HFF-Myc (cell line): Measurements from ENCODE around the gene FABP6.

ENCODE experiments used
- DNase-seq: peaks from one replicate; pipeline ENCODE4 v3.0.0-alpha.2; 2011; ENCODE audit warnings: low read depth; ENCODE audit errors: extremely low read depth
- H3K4me3 ChIP-seq: replicated peaks from 2 replicates; pipeline ENCODE4 v1.5.1; 2011; ENCODE audit warnings: low read depth, mild to moderate bottlenecking, control low read depth, low read length
- TF ChIP-seq, protein P1 (sequence below): IDR thresholded peaks from 2 replicates; pipeline ENCODE4 v1.5.1; 2012; ENCODE audit warnings: mild to moderate bottlenecking, low read depth, low read length, control low read depth; ENCODE audit errors: missing control alignments

Gene FABP6

DNA sequence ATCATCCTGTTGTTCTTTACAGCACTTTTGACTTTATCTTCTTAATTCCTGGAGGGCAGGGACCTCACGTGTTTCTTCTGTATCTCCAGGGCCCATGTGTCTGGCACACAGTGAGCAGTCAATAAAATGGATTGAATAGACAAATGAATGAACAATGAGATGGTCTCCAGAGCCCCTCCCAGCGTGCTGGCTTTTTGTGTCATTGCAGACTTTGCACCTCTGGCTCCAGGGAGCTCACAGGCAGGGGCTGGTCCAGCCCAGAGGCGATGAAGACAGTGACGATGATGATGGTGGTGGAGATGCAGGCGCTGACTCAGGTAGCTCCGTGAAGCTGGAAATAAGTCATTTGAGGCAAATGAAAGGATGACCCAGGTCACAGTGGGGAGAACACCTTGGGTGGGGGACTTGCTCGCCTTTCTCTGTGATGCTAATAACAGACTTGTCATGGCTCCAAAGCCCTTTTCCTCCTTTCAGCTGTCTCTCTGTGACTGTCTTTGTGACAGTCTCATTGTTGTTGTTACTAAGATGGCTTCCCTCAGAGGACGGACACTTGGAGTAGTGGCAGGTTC is 30.4 kb upstream of the FABP6 start:
- no peak overlapping the region for H3K4me3 ChIP-seq
- DNase-seq, result no peak
- TF ChIP-seq, protein P1, sequence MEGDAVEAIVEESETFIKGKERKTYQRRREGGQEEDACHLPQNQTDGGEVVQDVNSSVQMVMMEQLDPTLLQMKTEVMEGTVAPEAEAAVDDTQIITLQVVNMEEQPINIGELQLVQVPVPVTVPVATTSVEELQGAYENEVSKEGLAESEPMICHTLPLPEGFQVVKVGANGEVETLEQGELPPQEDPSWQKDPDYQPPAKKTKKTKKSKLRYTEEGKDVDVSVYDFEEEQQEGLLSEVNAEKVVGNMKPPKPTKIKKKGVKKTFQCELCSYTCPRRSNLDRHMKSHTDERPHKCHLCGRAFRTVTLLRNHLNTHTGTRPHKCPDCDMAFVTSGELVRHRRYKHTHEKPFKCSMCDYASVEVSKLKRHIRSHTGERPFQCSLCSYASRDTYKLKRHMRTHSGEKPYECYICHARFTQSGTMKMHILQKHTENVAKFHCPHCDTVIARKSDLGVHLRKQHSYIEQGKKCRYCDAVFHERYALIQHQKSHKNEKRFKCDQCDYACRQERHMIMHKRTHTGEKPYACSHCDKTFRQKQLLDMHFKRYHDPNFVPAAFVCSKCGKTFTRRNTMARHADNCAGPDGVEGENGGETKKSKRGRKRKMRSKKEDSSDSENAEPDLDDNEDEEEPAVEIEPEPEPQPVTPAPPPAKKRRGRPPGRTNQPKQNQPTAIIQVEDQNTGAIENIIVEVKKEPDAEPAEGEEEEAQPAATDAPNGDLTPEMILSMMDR, result no peak

DNA sequence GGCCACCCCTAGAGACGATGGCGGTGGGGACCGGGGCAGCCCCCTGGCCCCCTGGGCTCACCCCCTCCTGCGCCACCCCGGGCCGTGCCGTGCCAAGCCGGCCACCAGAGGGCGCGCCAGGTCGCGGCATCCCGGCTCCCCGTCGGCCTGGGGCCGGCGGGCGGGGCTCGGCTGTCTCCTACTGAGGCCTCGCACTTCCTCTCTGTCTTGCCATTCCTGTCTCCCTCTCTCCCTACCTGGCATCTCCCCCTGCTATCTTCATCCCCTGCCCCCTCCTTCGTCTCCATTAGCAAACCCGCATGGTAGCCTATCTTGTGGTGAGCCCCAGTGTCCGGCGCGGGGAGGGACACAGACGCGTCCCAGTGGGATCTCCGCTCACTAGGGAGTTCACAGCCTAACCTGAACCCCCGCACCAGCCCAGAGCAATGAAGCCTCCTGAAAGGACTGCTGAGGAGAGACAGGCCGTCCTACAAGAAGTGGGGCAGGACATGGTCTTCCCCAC is 29.8 kb upstream of the FABP6 start:
- peak overlapping the region; percentile 21; the same call in 1 of the 2 replicates for H3K4me3 ChIP-seq
- TF ChIP-seq, protein P1, result peak; percentile 79
- no peak for DNase-seq

DNA sequence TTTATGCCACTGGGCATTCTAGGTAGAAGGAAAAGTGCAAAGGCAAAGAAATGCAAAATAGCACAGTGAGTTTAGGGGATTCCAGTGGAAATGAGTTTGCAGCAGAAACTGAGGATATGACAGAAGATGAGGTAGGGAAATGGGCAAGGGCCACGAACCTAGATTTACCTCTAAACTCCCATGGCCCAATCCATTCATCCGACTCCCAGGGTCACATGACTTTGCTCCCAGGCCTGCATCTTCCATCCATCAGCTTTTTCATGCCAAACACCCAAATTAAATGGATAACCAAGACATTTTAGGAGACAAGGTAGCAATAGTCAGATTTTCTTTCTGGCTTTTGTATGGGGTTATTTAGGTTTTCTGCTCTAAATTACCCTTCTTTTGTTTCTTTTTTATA is 22.2 kb upstream of the FABP6 start:
- H3K4me3 ChIP-seq, result no peak overlapping the region
- TF ChIP-seq, protein P1, result no peak
- no peak for DNase-seq

DNA sequence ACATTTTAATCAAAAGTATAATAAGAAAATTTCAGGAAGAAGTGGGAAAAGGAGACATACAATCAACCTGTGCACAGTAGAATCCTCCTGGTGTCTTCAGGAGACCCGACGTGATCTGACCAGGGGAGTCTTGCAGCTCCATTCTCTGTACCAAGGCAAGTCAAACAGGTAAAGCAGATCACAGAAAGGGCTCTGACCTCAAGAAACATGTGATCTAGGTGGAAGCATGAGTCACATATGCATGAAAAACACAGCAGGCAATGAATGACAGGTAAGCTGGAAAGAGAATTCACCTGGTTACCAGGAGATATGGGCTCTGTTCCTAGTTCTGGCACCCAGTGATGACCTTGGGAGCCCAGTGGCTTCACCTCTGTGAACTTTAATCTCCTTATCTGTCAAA is 19.4 kb upstream of the FABP6 start:
- DNase-seq, result no peak
- H3K4me3 ChIP-seq, result no peak overlapping the region
- TF ChIP-seq, protein P1, result no peak

DNA sequence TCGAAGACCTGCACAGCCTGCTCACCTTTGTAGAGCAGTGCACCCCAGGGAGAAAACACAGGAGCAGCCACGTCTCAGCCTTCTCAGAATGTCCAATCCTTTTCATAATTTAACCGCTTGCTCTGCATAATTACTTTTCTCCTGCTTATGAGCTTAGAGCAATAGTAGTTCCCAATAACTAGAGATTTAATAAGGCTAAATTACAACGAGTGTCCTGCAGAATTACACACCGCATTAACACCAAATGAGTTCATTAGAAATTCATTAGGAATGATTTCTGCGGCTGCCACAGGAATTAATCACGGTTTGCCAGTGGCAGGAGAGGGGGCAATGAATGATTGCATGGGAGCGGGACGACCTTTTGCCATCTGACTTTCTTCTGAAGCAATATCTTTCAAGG is 18.7 kb upstream of the FABP6 start:
- TF ChIP-seq, protein P1, result no peak
- no peak for DNase-seq
- H3K4me3 ChIP-seq, result no peak overlapping the region

DNA sequence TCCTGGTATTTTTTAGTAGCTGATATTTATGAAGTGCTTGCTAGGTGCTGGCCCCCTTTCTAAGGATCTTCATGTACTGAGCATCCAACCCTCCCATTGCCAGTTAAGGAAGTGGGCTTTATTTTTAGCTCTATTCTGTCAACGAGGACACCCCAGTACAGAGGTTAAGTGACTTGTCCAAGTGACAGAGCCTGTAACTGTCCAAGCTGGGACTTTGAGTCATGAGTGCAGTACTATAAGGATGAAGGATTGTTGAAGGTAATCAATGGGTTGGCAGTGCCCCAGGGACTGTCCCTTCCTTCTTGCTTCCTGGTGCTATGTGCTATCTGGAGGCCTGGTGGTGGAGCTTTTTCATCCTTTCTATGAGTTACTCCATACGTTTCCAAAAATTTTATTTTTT is 18.0 kb upstream of the FABP6 start:
- TF ChIP-seq, protein P1, result no peak
- no peak for DNase-seq
- no peak overlapping the region for H3K4me3 ChIP-seq

DNA sequence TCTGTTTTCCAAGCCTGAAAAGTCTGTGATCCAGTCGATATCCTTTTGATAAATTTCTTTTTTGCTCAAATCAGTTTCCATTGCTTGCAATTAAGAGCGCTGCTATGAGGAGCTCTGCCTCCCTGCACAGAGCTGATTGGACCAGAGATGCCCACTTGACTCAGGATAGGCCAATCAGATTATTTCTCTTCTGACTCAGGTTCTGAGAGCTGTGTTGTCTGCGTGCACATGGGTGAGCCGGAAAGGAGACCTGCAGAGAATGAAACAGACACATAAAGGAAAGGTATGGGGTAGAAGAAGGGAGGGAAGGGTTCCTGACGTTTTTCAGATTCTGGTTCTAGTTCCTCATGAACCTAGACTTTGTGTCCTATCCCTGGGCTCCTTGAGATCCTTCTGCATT is 15.8 kb upstream of the FABP6 start:
- no peak overlapping the region for H3K4me3 ChIP-seq
- no peak for DNase-seq

More for the DNA sequence above, 15.8 kb upstream of the FABP6 start:
- TF ChIP-seq, protein P1, result no peak
